LNCAP (cell line): Measurements from ENCODE around the gene ANTXRL.

Experiments
- TF ChIP-seq, protein P1 (sequence below): fragments of 450-650 bp; IDR thresholded peaks from 2 replicates; pipeline ENCODE4 v1.5.1; 2017; ENCODE audit warnings: mild to moderate bottlenecking

ANTXRL gene

DNA sequence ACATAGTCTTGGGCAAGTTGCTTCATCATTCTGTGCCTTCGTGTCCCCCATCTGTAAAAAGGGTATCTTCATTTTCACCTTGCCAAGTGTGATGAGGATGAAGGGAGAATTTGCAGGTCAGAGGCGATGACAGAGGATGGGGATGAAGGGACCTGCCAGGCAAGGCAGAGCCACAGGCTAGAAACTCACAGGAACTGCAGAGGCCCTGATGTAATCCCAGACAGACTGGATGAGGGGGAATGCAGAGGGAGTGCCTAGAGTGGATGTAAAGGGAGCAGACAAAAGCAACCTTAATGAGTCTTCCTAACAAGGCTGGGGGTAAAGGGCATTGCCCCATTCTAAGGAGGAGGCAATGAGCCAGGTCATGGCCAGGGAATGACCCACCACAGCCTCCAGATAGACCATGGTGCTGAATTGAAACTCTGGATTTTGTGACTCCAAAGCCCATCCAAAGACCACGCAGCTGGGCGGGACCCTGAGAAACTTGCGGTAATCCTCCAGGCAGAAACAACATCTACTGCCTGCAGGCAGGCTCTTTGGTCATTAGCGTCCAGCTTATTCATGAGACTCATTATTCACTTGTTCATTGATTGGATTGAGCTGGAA lies 1.9 kb downstream of the ANTXRL start:
- TF ChIP-seq, protein P1, sequence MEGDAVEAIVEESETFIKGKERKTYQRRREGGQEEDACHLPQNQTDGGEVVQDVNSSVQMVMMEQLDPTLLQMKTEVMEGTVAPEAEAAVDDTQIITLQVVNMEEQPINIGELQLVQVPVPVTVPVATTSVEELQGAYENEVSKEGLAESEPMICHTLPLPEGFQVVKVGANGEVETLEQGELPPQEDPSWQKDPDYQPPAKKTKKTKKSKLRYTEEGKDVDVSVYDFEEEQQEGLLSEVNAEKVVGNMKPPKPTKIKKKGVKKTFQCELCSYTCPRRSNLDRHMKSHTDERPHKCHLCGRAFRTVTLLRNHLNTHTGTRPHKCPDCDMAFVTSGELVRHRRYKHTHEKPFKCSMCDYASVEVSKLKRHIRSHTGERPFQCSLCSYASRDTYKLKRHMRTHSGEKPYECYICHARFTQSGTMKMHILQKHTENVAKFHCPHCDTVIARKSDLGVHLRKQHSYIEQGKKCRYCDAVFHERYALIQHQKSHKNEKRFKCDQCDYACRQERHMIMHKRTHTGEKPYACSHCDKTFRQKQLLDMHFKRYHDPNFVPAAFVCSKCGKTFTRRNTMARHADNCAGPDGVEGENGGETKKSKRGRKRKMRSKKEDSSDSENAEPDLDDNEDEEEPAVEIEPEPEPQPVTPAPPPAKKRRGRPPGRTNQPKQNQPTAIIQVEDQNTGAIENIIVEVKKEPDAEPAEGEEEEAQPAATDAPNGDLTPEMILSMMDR: no peak

DNA sequence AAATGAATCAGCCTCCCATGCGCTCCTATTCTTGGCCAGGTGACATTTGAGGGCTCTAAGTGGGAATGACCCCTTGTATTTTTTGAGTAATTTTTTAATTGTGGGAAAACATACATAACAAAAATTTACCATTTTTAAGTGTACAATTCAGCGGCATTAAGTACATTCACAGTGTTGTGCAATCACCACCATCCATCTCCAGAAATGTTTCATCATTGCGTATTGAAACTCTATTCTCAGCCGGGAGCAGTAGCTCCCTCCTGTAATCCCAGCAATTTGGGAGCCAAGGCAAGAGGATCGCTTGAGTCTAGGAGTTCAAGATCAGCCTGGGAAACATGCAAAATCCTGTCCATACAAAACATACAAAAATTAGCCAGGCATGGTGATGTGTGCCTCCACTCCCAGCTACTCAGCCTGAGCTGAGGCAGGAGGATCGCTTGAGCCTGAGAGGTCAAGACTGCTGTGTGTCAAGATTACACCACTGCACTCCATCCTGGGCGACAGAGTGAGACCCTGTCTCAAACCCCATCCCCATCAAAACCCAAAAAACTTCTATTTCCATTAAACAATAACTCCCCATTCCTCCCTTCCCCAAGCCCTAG lies 2.5 kb downstream of the ANTXRL start:
- TF ChIP-seq, protein P1: no peak

DNA sequence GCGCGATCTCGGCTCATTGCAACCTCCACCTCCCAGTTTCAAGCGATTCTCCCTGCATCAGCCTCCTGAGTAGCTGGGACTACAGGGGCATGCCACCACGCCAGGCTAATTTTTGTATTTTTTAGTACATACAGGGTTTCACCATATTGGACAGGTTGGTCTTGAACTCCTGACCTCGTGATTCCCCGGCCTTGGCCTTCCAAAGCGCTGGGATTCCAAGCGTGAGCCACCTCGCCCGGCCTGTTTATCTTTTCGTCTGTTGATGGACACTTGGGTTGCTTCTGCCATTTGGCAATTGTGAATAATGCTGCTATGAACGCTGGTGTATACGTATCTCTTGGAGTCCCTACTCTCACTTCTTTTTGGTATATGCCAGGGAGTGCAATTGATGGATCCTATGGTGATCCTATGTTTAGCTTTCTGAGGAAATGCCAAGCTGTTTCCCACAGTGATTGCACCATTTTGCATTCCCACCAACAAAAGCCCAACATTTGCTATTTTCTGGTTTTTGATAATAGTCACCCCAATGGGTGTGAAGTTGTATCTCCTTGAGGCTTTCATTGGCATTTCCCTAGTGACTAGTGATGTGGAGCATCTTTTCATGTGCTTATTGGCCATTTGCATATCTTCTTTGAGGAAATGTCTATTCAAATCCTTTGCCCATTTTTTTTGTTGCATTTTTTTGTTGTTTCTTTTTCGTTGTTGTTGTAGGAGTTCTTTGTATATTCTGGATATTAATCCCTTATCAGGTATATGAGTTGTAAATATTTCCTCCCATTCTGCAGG lies 3.5 kb downstream of the ANTXRL start:
- TF ChIP-seq, protein P1: no peak

DNA sequence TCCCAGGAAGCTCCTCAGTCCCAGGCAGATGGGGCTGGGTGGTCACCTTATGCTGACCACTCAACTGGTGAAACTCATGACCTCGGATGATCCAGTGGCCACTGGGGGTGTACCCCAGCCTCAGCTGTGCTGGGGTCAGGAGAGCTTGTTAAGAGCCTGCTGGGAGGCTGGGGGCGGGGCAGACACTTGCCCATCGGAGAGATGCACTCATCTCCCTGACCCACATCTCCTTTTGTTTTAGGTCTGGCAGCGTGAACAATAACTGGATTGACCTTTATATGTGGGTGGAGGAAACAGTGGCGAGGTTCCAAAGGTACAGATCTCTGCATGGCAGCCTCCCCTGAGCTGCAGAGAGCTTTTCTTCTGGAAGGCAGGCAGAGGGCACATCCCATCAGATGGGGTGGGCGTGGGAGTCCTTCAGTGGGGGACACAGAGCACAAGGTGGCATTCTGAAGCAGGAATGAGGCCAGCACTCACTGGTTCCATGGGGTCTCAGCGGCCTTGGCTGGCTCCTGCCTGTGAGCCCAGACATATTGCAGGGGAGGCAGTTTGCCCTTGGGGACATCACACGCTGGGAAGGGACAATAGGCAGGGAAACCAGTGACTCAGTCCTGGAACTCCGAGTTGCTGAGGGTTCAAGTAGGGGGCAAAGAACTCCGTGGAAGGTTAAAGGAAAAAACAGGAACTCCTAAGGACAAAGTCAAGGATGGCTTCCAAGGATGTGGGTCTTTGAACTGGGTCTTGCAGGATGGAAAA lies 5.2 kb downstream of the ANTXRL start:
- TF ChIP-seq, protein P1: no peak

DNA sequence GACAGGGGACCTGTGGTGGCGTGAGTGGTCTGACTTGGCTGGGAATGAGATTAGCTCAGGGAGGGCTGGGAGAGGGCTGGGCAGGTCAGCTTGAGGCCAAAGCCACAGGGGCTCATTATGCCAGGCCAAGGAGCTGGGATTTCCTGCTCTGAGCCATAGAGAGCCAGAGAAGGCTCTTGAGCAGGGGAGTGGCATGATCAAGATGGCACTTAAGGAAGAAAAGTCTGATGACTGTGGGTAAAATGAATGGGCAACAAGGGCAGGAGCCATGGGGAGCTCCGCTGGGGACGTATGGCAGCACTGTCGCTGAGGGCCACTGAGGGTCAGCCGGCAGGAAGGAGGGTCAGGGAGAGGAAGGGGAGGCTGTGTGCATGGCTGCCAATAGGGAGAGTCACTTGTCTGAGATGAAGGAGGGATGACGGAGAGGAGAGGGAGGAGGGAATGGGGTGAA lies 5.8 kb downstream of the ANTXRL start:
- TF ChIP-seq, protein P1: no peak

DNA sequence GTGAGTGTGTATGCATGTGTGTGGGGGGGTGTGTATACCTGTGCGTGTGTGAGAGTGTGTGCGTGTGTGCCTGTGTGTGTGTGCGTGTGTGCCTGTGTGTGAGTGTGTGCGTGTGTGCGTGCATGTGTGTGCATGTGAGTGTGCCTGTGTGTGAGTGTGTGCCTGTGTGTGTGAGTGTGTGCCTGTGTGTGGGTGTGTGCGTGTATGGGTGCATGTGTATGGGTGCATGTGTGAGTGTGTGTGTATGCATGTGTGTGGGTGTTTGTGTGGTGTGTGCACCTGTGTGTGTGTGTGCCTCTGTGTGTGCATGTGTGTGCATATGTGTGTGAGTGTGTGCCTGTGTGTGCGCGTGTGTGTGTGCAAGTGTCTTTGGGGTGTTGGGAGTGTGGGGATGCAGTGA lies 6.4 kb downstream of the ANTXRL start:
- TF ChIP-seq, protein P1: no peak
